Fibroblast of skin of left quadriceps (primary cell): ENCODE data around the gene ABCD1.
"Not testable (repeated sequence)": the region's sequence is repeated elsewhere in the genome, so short reads cannot be mapped to it uniquely, and the experiment has no call there.

Experiments used
- DNase-seq, 2 experiments: peaks; one replicate each; pipeline ENCODE4 v3.0.0-alpha.2; 2013; ENCODE audit warnings: low read depth in 2 of 2

Gene ABCD1

DNA sequence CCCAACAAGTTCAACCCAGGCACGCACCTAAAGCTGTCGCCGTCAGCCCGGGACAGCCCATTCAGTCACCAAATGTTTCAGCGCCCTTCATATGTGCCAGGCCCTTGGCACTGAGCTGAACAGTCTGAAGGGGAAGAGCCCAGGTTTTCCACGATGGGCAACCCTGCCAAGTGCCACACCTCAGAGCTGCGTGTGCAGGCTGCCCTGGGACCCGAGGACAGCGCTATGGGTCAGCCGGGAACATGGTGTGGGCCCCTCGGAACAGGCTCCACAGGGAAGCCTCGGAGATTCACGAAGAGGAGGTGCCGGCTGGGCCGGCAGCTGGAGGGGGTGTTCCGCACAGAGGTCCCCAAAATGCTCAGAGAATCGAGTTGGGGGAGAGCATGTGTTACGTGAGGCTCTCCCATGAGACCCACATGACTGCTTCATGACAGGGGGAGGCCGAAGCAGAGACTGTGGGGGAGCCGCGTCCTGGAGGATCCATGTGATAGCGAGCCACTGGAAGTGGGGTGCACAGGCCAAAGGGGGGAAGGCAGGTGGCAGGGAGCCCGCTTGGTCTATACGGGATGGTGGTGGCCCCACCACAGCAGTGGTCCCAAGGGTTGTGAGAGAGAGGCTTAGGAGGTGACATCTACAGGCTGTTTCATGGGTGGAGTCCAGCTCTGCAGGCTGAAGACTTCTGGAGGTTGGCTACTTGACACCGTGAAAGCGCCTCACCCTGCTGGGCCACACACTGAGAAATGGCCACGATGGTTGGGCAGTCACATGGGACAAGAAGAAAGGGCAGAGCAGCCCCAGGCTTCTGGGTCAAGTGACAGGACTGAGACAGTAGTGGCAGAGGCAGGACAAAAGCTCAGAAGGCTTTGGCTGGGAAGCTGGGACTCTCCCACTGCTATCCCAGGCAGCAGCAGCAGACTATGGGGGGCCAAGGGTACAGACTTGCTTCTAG lies 14.7 kb upstream of the ABCD1 start:
- no peak for DNase-seq

DNA sequence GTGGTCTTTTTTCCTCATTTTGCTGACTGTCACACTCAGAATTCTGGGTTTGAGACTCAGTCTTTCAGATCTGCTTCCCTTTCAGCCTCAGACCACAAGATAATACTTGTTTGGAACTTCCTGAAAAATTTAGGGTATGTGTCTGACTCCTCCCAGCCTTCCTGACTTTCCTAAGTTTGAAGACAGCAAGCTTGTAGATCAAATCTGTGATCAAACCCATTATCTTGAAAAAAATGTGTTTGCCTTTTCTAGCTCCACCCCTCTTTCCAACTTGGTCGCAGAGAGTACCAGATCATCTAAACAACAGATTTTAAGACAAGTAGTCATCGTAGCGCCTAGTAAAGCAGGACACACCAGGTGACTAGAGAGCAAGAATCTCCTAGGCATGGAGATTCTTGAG lies 10.4 kb upstream of the ABCD1 start:
- no peak for DNase-seq

DNA sequence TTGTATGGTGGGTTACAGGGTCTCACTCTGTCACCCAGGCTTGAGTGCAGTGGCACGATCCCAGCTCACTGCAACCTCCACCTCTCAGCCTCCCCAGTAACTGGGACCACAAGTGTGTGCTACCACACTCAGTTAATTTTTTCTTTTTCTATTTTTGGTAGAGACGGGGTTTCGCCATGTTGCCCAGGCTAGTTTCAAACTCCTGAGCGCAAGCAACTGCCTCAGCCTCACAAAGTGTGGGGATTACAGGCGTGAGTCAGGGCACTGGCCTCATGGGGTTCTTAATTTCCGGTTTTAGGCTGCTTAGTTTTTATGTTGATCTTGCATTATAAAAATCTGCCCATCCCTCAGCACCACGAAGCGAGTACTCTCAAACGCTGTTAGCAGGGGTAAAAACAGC lies 7.2 kb upstream of the ABCD1 start:
- no peak for DNase-seq

DNA sequence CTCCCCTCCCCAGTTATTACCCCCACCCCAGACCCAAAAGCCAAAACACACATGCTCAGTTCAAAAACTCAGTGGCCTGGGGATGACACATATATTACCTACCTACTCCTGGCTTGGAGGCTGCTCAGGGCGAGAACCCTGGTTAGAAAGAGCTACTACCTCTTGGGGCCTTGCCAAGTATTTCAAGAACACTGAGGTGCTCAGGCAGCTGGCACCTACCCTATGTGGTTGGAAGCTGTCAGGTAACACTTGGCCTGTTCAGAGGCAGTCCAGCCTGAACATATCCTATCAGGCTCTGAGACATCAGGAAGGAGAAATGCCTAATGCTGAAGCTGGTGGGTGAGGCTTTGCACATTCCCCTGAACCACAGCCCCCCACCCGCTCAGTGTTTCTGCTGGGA lies 5.4 kb upstream of the ABCD1 start:
- no peak for DNase-seq

DNA sequence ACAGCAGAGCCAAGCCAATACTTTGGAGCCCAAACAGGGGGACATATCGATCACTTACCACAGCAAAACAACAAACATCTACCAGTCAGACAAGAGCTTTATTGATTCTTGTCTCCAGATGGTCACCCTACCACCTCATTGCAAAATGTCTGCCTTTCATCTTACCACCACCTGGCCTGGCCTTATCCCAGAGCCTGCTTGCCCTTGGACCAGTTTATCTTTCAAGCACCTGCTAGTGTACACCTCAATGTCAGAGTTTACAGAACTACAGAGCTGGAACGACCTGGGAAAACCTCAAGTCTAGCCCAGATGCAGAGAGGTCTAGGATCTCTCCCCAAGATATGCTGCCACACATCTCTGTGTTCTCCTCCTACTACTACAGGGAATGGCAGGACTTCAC lies 5.0 kb upstream of the ABCD1 start:
- DNase-seq = no peak

DNA sequence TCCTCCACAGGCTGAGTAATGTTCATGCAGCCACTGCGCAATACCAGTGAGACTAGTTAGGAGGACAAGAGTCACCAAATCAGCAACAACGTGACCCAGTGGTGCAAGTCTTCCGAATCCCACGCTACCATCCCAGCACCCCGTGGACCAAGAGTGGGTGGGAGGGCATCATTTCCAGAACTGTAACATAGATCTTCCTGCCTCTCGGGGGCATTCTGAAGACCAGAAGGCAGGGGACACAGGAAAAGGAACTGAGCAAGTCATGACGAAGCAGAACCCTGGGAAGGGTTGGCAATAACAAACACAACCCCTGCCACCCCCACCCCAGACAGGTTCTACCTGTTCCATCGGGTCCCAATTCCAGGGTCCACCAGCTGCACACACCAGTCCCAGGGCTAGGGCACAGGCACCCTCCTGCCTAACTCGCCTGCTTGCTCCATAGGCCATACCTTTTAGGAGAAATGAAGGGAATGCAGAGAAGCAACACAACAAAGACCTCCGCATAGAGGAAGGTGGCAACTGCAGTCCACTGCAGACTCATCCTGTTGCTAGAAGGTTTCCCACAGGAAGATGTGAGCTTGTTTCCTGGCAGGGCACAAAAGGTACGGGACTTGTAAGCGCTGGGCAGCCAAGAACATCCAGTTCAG lies 1.8 kb upstream of the ABCD1 start:
- no peak for DNase-seq

DNA sequence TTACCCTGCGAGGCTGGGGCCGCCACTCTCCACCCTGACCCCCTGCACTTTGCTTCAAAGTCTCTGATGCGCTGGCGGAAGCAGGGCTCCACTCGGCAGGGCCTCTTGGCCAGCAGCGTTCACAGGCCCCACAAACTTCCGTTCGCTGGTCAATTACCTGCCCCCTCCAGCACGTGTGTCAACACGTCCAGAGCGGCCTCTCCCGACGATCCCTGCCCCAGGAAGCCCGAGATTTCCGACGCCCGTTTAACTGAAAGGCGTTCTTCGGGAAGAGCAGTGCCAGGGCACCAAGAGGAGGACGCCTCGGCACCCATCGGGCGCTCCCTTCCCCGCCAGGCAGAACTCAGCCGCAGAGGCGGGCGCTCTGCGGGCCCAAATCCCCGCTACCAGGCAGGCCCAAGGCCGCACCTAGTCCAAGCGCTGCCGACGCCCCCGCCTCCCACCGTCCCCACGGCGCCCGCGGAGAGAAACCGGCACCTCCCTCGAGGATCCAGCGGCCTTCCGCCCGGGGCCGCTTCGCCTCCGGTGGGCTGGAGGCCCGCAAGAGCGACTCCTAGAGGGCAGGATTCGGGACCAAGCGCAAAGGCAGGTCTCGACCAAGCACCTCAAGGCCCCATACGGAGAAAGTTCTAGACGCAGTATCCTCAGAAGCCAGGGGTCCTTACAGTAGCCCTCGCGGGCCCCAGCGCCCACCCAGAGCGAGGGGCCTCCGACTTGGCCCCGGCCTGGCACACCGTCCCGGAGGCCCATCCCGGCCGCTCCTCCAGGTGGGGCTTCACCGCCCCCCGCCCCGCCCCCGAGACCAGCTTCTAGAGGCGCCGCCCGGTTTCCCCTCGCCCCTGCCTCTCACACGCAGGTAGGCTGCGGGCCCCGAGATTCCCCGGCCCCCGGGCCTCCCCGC lies 1.1 kb upstream of the ABCD1 start:
- no peak for DNase-seq

DNA sequence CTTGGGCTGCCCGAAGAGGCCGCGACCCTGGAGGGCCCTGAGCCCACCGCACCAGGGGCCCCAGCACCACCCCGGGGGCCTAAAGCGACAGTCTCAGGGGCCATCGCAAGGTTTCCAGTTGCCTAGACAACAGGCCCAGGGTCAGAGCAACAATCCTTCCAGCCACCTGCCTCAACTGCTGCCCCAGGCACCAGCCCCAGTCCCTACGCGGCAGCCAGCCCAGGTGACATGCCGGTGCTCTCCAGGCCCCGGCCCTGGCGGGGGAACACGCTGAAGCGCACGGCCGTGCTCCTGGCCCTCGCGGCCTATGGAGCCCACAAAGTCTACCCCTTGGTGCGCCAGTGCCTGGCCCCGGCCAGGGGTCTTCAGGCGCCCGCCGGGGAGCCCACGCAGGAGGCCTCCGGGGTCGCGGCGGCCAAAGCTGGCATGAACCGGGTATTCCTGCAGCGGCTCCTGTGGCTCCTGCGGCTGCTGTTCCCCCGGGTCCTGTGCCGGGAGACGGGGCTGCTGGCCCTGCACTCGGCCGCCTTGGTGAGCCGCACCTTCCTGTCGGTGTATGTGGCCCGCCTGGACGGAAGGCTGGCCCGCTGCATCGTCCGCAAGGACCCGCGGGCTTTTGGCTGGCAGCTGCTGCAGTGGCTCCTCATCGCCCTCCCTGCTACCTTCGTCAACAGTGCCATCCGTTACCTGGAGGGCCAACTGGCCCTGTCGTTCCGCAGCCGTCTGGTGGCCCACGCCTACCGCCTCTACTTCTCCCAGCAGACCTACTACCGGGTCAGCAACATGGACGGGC lies 579 bp downstream of the ABCD1 start:
- no peak for DNase-seq

DNA sequence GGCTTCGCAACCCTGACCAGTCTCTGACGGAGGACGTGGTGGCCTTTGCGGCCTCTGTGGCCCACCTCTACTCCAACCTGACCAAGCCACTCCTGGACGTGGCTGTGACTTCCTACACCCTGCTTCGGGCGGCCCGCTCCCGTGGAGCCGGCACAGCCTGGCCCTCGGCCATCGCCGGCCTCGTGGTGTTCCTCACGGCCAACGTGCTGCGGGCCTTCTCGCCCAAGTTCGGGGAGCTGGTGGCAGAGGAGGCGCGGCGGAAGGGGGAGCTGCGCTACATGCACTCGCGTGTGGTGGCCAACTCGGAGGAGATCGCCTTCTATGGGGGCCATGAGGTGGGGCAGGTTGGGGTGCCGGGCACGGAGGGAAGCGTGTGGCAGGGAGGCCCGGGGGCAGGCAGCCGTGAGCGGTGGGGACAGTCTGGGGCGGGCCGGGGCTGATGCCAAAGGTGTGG lies 1.2 kb downstream of the ABCD1 start:
- DNase-seq = no peak

DNA sequence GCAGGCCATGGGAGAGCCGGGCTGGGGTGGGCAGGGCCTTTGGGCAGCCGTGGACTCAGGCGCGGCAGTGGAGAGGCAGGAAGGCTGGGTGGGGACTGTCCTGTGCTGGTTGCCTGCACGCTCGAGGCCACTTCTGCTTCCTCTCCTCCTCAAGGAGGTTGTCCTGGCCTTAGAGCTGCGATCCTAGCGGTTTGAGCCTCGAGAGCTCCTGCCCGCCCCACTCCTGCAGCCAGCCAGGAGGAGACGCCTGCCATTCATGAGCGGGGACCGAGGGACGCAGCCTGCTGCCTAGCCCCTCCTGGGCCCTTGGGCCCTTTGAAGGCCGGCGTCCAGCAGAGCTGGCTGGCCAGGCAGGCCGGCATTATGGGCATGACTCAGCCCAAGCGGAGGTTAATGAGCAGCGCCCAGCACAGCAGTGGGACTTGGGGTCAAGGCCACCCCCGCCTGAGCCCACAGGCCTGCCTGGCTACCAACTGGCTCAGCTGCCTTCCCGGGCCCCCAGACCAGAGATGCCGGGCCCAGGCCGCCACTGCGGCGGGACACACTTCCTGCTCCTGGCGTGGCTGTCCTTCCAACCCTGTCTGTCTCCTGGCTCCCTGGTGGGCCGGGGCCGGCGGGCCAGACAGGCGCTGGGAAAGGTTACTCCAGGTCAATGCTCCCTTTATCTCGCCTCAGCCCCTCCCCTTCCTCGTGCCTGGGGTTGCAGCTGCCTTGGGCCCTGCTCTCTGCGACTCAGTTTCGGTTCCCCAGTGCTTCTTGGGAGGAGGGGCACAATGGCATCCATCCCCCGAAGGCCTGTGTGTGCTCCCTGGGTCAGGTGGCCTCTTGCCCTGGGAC lies 1.8 kb downstream of the ABCD1 start:
- DNase-seq = no peak

DNA sequence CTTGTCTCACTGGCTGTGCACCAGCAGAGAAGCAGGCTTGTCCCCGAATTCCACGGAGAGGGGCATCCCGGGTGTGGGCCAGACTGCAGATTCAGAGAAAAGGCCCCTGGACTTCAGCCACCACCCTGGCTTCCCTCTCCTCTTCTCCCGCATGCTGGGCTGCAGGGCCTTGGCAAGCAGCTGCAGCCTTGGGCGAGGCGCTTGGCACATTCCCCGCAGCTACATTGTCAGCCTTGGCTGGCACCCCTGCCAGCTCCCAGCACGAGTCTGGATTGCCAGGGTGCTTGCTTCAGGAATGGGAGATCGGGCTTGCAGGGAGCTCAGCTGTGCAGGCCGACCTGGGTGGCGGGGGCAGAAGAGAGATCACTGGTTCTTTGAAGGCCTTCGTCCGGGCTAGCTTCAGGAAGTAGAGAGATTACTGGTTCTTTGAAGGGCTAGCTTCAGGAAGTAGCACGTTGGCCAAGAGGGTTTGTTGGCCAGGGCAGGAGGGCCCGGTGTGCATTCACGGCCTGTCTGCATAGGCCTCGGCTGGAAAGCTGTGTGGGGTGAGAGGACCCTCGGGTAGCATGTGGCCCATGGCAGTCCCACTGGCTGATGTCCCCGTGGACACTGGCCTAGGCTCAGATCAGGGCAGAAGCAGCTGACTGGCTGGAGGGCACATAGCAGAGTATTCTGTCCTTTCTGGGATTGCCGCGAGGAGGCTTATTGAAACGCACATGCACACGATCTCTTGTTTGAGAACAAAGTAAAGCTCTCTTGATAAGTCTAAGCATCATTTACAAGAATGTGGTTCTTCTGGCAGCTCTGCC lies 2.7 kb downstream of the ABCD1 start:
- no peak for DNase-seq

DNA sequence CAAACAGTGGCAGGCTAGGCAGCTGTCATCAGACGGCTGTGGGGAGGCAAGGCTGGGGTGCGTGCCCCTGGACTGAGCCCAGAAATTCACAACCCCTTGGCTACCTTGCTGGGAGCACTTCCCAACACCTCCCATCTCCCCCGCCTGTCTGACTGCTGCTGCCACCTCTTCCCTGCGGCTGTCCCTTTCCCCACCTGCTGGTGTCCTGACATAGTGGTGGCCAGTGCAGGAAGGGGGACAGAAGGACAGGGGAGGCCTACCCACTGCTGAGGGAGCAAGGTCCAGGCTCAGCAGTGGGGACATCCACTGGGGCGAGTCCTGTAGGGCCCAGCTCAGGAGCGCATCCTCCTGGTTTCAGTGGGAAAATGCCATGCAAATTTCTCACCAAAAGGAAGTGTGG lies 3.4 kb downstream of the ABCD1 start:
- no peak for DNase-seq

DNA sequence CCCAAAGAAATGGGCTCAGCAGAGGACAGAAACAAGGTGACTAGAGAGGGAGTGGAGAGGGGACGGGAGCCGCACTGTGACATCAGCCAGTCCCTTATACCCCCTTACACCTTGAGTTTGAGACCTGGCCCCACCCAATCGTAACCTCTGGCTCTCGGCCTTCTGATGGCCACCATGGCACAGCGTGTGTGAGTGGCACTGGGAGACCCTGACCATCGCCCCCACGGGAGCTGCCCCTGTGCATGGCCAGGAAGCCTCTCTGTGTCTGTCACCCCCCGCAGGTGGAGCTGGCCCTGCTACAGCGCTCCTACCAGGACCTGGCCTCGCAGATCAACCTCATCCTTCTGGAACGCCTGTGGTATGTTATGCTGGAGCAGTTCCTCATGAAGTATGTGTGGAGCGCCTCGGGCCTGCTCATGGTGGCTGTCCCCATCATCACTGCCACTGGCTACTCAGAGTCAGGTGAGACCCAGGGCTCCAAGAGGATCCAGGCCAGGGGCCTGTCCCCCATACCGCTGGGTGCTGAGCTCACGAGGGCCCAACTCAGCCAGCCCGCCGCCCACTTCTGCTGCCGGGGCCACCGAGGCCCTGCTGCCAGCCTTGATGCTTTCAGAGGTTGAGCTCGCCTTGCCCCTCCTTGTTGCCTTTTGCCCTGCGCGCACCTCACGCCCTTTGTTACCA lies 4.4 kb downstream of the ABCD1 start:
- DNase-seq = no peak

DNA sequence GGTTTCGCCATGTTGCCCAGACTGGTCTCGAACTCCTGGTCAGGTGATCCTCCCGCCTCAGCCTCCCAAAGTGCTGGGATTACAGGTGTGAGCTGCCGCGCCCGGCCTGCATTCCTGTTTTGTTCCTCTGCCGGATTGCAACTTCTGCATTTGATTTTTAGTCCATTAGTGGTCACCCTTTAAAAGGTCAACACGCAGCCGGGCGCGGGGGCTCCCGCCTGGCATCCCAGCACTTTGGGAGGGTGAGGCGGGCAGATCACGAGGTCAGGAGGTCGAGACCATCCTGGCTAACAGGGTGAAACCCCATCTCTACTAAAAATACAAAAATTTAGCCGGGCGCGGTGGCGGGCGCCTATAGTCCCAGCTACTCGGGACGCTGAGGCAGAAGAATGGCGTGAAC lies 5.5 kb downstream of the ABCD1 start:
- not testable (repeated sequence) for DNase-seq

DNA sequence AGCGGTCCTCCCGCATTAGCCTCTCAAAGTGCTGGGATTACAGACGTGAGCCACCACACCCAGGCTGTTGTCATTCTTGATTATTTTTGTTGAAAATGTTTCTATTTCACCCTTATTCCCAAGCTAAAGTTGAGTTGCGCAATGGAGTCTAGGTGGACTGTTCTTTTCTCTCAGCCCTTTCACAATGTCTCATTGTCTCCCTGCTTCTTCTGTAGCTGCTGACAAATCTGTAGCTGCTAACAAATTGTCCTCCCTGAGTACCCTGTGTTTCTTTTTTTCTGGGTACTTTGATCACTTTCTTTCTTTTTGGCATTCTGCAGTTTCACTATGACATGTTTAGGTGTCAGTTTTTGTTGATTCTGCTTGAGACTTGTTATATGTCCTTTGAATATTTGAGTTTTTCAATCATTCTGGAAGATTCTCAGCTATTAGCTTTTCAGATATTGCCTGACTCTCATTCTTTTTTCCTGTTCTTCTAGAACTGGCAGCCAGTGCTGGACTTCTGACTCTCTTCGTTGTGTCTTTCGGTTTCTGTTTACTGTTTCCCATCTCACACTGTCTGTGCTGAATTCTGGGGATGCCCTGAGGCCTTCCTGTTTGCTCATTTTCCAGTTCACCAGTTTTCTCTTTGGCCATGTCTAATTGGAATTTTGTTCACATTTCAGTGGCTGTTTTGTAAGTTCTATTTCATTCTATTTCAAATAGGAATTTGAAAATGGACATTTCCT lies 6.6 kb downstream of the ABCD1 start:
- DNase-seq = no peak

DNA sequence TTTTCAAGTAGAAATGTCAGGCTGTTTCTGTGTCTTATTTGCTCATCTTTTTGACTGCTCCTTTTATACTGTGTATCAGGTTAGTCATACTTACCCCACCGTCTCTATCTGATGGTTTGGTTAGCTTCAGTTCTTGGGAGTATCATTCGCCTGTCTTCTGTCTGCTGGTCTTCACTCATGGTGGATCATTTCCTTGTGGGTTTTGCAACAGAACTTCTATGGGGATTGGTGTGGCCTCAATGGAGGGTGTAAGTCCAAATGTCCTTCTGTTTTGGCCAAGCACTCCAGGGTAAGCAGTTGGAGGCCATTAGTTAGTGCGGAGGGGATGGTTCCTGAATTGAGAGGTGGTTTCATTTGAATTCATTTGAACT lies 7.2 kb downstream of the ABCD1 start:
- no peak for DNase-seq

DNA sequence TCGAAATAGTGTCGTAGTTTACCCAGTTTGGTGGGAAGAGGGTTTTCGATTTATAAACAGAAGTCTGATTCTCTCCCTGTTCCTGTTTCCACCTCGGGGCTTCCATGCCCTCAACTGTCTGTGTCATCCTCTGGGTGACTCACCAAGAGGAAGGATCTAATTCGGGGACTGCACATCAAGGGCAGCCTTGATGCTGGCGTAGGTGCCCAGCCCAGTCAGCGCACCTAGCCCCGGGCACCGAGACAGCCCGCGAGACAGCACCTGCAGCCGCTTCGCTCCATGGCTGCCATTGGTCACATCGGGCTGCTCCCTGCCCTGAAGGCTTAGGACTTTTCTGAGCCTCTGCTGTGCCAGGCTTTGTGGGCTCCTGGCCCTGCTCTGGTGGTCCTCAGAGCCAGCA lies 7.7 kb downstream of the ABCD1 start:
- no peak for DNase-seq

DNA sequence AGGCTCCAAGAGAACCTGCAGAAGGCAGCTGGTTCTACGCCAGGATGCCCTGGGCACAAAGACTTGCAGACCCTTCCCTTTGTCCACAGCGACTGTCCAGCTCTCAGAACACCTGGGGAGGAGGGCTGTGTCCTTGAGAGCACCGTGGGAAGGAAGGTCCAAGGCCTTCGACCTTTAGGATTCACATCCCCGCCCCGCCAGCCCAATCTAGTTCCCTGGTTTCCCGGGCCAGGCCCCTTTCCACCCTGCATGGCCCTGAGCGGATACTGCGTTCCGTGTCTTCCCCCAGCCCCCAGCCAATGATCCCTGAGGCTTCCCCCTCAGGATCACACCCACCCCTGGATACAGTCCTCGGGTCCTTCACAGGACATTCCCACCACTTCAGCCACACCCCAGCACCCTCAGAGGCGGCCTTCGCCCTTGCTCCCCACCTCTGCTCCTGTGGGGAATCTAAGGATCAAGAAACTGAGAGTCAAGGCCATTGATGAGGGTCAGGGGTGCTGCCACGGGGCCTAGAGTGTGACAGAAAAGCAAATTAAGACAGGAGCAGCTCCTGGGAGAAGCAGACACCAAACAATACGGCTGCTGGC lies 9.1 kb downstream of the ABCD1 start:
- DNase-seq = no peak
